HG03103 (cell line): Measurements from ENCODE around the gene AMT.
"Not testable (repeated sequence)": the region's sequence is repeated elsewhere in the genome, so short reads cannot be mapped to it uniquely, and the experiment has no call there.

Experiments
- ATAC-seq: cut with Tn5 transposase; IDR thresholded peaks from one replicate; pipeline ENCODE4 v1.9.1; 2021; ENCODE audit warnings: low read depth; ENCODE audit not compliant: unreplicated experiment

The AMT gene

DNA sequence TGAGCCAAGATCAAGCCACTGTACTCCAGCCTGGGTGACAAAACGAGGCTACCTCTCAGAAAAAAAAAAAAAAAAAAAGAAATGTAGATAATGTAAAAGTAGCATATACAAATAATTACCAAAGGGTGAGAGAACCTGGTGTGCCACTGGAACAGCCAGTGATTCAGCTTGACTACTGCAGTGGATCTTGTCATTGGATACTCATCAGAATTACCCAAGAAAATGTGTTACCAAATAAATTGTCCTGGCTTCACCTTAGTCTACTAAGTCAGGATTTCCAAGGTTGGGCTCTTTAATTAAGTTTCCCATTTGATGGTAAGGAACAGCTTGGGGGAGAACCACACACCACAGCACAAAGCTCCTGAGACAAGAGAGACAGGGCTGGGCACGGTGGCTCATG is 5.3 kb upstream of the AMT start:
- no peak for ATAC-seq

DNA sequence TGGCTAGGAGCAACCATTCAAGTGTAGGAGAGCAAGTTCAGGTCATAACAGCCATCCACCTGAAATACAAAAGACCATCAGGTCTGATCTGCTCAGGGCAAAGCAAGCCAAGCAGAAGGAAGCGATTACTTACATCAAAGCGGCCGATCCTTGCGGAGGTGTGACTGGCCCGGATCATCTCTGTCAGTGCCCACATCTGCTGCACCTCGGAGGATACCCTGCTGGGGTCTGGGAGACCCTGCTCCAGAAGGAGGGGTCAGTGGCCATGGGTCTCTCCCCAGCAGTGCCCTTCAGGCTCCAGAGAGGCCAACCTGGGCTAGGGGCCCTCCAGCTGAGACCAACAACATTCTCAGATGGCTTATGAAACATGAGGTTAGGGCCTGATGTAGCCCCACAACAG is 2.5 kb upstream of the AMT start:
- ATAC-seq, result no peak

DNA sequence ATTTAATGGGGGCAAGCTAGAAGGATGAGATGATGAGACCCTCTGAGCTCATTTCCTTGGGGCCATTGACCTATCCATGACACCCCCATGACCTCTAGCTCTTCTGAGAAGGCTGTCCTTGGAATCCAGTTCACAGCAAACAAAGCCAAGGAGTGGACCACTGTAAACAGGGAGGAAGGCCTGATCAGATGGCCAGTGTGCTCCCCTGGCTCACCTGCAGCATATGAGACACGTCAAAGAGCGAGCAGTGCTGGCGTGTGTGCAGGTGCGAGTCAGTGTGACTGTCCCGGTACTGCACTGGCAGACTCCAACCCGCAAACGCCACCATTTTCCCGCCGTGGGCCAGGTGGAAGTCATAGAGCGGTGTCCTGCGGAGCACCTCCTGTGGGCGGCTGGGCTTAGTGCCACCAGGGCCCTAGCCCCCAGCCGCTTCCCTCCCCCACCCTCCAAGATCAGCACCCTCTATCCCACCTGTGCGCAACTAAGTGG is 339 bp downstream of the AMT start:
- ATAC-seq, result no peak

DNA sequence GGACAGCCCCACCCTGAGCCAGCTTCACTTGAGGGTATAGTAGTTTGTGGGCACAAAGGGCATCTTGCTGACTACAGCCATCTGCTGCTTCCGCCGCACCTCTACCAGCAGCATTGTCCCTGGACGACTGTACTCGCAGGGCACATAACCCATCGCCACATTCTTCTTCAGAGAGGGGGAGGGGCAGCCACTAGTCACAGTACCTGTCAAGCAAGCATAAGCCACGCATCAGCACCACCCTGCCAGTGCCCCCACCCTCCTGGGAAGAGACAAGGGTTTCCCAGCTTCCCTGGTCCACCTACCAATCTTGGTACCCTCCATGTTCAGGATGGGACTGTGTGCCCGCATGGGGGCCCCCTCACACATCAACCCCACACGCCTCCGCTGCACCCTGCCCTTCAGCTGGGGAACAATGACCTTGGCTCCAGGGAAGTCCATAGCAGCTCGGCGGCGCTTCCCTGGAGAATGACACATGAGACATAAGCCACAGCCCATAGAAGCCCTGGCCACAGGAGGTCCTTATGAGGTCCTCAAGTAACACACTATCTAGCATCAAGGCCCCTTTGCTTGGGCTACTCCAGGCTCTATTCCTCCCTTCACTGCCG is 4.7 kb downstream of the AMT start:
- no peak for ATAC-seq

DNA sequence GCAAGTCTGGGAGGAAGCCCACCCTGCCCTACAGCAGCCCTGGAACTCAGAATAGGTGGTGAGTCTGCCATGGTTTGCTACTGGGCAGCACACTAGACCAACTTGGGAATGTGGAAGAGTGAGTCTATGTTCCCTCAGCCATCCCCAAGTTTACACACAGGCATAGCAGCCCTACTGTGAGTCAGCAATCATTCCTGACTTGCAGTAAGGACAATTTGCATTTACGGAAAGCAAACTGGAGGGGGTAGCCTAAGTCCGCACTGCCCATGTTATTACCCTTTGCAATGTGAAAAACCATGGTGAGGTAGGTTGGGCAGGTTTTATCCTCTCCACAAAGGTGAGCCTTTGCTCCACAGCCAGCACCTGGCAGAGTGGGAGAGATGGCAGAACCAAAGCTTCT is 5.4 kb downstream of the AMT start:
- ATAC-seq, result no peak

DNA sequence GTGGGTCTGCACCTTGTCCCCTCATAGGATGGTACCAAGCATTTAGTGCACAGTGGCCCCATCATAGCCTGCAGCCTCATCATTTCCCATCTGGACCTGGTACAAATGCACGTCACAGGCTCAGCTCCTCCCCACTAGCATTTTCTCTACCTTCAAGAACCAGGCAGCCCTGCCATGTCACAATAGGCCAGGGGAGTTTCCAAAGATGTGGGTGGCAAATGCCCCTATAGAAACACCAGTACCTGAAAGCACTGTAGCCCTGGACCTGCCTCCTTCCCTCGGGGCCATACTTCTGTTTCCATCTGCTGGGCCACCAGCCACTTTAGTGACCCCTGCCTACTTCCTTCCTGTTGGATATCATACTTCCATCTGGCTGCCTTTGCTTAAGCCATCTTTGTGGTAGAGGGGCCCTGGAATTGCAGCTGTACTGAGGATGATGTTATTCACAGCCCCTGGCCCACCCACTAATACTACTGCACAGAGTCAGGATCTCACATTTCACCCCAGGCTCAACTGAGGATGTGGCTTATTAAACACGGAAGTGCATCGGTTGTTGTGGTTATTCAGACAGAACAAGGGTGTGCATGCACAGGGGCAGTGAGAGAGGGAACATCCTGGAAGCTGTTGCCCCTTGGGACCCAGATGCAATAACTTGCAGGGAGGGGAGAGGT is 6.2 kb downstream of the AMT start:
- ATAC-seq, result no peak

DNA sequence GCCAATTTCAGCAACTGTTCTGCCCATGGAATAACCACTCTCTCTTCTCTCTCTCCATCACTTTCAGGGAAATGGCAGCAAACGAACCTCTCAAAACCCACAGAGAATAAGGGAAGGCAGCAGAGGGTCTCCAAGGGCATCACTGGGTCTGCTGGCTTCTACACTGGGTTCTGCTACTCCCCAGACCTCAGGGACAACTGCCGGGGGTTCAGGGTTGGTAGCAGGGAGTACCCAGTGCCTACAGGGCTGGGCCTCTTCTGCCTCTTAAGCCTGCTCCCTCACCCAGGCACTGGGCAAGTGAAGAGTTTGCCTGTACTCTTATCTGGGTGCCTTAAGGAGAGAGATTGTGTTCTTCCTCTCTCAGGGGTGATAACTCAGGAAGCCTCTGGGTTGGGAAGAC is 7.5 kb downstream of the AMT start:
- no peak for ATAC-seq

DNA sequence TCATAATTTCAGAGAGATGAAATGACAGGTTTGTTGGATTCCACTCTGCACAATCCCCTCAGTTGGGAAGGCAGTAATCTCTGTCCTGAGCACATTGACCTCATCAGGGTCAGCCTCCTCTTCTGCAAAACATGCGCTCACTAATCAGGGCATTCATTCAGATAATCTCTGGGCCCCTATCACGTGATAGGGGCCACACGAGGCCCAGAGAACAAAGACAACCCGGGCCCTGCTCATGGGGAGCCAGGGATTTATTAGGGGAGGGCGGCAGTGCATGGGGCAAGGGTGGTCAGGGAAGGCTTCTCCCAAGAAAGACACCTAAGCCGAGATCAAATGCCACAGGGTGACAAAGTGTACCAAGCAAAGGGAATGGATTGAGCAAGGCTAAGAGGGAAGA is 8.9 kb downstream of the AMT start:
- ATAC-seq, result no peak

DNA sequence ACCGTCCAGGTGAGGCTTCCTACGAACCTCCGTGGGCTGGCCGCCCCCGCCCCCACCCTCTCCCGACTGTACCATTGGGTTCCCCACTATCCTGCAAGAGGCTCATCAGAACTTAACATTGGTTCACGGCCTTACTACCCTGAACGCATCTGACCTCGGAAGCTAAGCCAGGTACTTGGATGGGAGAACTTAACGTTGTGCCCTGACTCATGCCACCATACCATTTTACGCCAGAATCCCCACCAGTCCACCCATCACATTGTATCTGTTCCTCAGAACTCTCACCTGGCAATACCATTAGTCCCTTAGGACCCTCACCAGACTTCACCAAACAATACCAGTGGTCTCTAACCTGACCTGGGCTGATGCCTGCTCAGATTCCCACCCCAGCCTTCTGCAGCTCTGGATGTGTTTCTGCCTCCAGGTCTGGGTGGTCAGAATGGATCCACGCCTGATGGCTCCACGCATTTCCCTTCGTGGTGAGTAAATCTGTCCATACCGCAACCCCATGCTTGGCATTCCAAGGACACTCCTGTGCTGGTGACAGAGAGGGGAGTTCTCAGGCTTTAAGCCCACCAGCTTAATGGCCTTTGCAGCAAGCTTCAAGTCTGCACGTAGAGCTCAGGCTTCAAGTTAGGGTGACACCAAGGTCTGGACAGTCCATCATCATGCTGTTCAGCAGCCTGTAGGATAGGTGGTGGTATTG is 9.5 kb downstream of the AMT start:
- ATAC-seq, result no peak

DNA sequence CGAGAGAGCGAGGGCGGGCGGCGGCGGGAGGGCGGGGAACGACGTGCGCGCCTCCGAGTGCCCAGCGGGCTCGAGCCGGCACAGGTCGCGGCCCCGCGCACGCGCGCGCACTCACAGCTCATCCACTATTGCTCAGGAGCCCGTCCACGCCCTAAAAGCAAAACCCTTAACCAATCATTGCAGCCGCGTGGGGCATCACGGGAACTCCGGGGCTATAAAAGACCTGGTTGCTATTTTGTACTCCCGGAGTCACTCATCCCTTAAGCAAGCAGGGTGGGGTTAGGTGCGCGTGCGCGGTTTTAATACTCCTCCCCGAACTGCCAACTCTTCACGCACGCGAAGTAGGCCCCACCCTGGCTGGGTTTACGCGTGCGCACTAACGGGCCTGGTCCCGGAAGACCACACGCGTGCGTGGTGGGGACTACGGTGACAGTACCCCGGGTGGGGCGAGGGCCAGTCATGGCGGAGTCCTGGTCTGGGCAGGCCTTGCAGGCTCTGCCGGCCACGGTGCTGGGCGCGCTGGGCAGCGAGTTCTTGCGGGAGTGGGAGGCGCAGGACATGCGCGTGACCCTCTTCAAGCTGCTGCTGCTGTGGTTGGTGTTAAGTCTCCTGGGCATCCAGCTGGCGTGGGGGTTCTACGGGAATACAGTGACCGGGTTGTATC is 10.2 kb downstream of the AMT start, which contains the start of the genes RHOA and TCTA:
Gene RHOA, minus strand, starts transcription at position 9 of the 664 bp plus-strand sequence. CDS start 36,387 bp downstream, outside the sequence.
Gene TCTA, plus strand, starts transcription at position 456 of the 664 bp plus-strand sequence. Its CDS starts 4 bp downstream, at position 460.
- ATAC-seq, result peak; percentile 67

DNA sequence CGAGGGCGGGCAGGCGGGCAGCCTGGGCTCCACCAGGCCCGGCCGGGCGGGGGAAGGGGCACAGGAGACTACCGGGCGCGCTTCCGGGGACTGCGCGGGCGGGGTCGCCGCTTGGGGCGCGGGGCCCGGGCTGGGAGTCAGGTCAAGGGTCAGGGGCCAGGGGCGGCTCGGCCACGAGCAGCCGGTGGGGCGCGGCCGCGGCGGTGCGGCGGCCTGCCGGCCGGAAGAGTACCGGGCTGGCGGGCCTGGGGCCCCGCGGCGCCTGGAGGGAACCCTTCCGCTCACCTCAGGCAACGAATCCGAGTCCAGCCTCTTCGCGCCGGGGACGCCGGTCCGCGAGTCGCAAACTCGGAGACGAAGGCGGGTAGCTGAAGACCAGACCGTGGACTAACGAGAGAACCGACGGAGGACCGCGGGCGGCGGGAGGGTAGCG is 10.7 kb downstream of the AMT start:
- ATAC-seq, result peak; percentile 25

DNA sequence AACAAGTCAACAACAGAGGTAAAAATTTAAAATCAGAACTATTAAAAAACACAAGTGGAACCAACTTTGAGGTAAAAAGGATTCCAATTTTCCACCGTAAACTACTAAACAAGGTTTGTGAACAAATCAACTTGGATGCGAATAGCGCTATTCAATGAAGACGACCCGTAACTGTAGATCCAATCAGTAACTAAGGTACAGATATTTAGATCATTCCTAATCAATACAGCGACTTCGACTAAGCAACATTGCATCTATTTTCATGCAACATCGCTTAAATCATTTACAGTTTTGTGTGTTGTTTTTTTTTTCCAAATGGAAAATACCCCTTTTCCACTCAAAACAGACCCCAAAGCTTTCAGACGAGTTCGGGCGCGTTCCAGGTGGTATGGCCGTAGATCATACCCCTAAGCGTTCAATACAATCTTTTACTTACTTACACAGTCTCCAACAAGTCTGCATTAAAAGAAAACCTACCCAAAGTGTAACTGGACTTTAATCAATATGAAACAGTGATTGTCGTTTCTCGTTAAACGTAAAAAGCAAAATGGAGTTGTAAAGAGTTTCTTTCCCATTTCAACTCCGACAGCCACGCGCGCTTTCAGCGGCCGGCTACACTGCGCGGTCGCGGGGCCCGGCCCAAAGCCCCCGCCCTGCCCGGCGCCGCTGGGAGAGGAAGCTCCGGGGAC is 11.3 kb downstream of the AMT start:
- ATAC-seq, result no peak

DNA sequence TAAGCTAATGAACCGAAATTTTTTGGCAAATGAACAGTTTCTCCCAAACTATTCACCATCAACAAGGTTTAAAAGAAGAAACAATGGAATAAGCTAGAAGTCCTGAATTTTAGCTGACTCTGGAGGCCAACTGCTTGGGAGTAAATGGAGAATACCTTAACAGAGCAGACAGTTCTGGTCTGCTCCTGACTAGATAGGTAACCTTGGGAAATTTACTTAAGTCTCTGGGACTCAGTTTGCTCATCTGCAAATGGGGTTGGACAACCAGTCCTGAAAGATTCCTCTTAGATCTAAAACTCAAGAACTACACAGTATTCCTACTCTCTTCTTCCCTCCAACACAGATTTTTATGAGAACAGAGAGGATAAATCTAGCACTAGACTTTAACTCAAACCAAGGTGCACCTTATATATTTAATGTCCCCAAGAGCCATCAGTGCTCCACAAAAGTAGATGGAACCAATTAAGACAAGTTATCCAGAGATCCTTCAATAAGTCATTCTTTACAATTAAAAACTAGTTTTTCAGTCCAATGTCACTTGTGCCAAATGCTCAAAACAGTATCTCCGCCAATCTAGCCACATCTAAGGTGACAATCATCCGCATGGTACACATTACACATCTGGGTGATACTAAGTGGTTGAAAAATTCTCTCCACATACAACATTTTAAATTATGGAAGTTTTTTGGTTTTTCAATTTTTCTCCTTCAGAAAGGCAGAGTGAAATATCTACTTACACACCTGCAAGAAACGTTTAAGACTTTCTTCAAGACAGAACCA is 12.0 kb downstream of the AMT start:
- no peak for ATAC-seq

DNA sequence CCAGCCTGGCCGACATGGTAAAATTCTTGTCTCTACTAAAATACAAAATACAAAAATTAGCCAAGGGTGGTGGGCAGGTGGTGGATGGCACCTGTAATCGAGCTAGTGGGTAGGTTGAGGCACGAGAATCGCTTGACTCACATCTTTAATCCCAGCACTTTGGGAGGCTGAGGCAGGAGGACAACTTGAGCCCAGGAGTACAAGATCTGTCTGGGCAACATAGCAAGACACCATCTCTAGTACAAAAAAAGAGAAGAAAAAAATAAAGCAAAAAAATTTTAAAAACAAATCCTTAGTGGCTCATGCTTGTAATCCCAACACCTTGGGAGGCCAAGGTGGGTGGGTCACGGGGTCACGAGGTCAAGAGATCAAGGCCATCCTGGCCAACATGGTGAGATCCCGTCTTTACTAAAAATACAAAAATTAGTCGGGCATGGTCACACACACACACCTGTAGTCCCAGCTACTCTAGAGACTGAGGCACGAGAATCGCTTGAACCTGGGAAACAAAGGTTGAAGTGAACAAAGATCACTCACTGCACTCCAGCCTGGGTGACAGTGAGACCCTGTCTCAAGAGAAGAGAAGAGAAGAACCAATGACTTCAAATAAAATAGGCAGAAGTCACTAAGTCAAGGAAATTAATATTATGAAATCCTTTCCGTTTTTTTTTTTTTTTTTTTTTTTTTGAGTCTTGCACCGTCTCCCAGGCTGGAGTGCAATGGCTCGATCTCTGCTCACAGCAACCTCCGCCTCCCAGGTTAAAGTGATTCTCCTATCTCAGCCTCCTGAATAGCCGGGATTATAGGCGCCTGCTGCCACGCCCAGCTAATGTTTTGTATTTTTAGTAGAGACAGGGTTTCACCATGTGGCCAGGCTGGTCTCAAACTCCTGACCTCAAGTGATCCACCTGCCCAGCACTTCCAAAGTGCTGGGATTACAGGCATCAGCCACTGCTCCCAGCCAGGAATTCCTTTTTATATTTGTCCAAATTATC is 15.4 kb downstream of the AMT start:
- no peak for ATAC-seq

DNA sequence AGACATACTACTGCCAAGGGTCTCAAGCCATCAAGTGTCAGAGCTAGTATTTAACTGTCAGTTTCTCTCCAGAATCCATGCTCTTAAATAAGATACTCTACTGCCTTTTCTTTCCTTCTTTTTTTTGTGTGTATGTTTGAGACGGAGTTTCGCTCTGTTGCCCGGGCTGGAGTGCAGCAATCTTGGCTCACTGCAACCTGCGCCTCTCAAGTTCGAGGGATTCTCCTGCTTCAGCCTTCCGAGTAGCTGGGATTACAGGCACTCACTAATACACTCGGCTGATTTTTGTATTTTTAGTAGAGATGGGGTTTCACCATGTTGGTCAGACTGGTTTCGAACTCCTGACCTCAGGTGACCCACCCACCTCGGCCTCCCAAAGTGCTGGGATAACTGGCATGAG is 16.7 kb downstream of the AMT start:
- not testable (repeated sequence) for ATAC-seq

DNA sequence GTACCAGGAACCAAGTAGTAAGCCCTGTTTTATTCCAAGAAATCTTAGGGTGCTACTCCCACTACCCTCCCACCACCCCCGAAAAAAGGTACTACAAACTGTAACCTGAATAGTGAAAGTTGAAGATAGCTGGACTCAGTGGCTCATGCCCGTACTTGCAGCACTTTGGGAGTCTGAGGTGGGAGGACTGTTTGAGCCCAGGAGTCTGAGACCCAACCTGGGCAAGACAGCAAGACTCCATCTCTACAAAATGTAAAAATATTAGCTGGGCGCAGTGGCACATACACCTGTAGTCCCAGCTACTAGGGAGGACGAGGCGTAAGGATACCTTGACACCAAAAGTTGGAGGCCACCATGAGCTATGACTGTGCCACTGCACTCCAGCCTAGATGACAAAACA is 18.4 kb downstream of the AMT start:
- ATAC-seq, result no peak

DNA sequence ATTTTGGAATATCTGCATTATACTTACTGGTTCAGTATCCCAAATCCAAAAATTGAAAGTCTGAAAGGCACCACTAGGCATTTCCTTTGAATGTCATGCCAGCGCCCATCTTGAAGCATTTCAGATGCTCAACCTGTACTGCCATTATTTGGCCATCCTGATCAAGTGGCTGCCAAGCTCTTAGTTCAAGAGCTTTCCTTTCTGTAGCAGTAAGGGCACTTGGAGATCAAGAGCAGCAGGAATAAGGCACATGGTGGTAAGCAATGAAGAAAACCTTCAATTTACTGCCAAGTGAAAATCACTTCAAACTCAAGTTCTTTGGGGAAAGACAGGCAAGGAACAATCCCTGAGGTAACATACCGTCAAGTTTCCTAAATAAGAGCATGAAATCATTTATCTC is 20.5 kb downstream of the AMT start:
- ATAC-seq, result no peak

DNA sequence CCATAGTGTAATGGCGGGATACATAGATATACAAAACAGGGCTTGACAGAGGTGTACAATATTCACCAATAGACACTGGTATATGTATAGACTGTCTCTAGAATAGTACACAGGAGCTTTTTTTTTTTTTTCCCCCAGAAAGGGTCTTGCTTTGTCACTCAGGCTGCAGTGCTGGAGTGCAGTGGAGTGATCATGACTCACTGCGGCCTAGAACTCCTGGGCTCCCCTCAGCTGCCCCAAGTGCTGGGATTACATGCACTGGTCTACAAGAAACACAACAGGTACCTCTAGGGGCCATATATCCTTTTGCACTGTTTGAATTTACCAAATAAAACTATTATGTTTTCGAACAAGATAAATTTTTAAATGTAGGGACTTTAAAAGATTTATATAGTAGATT is 22.8 kb downstream of the AMT start:
- ATAC-seq, result no peak

DNA sequence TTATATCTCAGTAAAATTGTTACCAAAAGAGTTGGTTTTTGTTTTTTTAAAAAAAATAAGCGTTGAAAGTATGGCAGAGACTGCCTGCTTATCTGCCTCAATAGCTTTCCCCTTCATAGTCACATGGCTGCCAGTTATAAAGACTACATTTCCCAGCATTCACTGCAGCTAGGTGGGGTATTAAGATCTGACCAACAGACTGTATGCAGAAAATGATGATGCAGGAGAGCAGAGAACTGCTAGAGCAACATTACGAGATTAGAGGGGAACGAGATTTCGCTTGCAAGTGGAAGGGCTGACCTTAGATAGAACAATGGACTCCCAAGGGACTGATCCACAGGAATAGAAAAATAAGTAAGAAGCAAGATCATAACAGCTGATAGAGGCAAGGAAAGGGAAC is 24.8 kb downstream of the AMT start:
- ATAC-seq, result no peak
